ENCODE measurements around the gene GRIA1.

- TF ChIP-seq ELK1 (IDR thresholded peaks at IDR 0.05; ENCODE audit: low read depth, low read length) (no peak), CBX3 (IDR thresholded peaks at IDR 0.05; ENCODE audit: borderline replicate concordance, low read depth) (no peak)
Observed at GRCh38 chr5:153483482-153483881, 7.0 kb upstream of the GRIA1 start.

Measured in GM12878 (cell line).